Right ventricle myocardium superior (tissue), 1 donor: Measurements from ENCODE around the gene PNKP. TPM values are rescaled to one million over a fixed set of nuclear protein-coding genes. Genes with fewer than 3 reads are reported as not detected.

Experiments used
- ATAC-seq: fragments of 200-7000 bp; cut with Tn5 transposase; one replicate; pipeline ENCODE4 v1.9.1; 2020; ENCODE audit warnings: mild to moderate bottlenecking; ENCODE audit not compliant: poor library complexity
- DNase-seq: peaks from one replicate; pipeline ENCODE4 v3.0.0-alpha.2; 2020
- intact Hi-C: fragments of 100-400 bp; cut with DNase I; formaldehyde crosslinking; loops from one replicate; pipeline ENCODE4 v1.11.2; 2022
- microRNA-seq: library from miRNA; unstranded; fragments of <30 nt; microRNA quantifications from one replicate; pipeline ENCODE4 v1.2.0, GENCODE V29; 2020
- total RNA-seq: library from RNA; stranded (reverse); fragmentation: NEBNext Ultra II Directional; extraction: Animal tissue kit (Norgen Biotek cat#: 25700); gene quantifications from one replicate; pipeline ENCODE4 v1.2.1, GENCODE V29; 2021
- donor health status: DM: no; HTN: yes; CAD: no; lungs with severe emphysema.

The PNKP gene
- total RNA-seq, 1 donor from 2014 or later = 36.3 TPM

DNA sequence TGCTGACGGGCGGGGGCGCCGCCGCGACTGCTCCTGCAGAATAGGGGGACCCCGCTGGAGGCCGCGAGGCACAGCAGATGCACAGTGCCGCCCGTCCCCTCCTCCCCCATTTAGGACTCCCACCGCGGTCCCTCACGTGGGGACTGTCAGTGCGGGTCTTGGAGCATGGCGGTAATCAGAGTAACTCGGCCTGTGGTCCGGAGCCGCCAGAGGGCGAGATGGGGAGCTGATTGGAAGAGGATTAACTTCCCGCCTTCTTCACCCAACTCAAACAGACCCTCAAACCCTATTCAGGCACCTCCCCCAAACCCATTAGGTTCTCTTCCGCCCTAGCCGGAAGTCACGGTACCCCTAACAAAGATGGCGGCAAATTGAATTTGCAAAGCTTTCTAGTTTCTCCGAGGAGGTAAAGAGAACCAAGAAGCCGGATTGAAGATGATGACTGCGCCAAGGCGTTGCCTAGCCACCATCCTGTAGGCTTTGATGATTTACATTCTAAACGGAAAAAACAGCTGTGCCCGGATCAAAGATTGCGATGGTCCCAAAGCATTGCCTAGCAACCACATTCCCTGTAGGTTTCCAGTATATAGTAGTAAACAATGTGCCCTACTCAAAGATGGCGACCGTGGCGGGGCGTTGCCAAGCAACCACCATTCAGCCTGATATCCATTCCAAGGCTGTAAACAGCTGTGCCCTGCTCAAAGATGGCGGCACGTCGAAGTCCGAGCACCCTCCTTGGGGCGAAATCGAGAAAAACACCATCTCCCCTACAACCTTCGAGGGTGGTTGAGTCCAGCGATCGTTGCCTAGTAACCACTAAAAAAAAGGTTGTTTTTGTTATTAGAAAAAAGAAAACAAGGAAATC, 54.1 kb downstream of the PNKP start, which contains the start of gene FUZ:
Gene FUZ, minus strand, starts transcription at position 296 of the 865 bp plus-strand sequence. Its CDS starts 186 bp downstream, at position 110.
- DNase-seq = peak; percentile 99
- intact Hi-C loops = no loop called here
- ATAC-seq = peak; percentile 71

DNA sequence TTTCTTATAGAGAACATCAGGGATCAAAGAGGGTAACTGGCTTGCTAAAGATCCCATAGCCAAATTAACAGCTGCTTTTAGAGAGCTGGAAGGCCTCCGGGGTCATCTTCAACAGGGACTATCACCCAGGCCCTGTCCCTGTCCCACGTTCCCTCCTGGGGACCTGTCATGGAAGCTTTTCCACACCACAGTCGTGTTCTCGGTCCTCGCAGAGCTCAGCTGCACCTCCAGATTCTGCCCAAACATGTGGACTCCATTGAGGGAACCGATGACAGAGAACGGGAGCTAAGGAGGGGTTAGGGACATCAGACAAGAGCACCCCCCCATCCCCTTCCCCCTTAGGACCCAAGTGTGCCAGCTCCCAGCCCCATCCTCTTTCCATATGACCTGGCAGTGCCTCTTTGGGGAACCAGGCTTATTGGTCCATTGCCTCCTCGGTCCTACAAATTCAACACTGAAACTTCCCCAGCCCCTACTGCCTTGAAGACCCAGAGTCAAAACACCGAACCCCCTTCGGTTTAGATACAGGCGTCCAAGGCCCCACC, 54.9 kb downstream of the PNKP start:
- intact Hi-C loops = no loop called here
- no peak for DNase-seq
- no peak for ATAC-seq

DNA sequence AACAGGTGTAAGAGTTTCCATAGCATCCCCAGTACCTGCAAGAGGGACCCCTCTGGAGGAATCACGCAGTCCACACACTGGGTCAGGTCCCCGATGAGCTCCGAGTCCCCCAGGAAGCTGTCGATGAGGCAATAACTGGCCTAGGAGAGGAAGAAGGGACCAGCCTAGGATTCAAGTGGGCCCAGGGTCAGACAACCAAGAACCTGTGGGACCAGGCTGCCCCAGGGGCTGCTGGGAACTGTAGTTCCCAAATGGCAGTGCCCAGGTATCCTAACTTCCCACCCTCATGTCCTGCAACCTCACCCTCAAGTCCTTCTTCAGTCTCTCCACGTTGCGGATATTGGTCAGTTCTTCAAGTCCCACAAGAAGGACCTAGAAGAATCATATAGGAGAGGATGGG, 56.0 kb downstream of the PNKP start:
- intact Hi-C loops = no loop called here
- ATAC-seq (no peak), DNase-seq (no peak)

Small RNAs within 50 kb of the gene (microRNA-seq; reads per million reads assigned to microRNA genes)
- not detected for gene MIR4749
- not detected for gene MIR4750
- gene MIR6800 = not detected

Other genes with a start within 250 kb of the PNKP start
- gene RRAS, start 227.4 kb downstream of the PNKP start, total RNA-seq = 105 TPM
- 42.0 TPM for gene SCAF1, start 225.4 kb downstream of the PNKP start, total RNA-seq
- gene IRF3, start 201.7 kb downstream of the PNKP start, total RNA-seq = 29.9 TPM
- 10.8 TPM for gene BCL2L12, start 201.6 kb downstream of the PNKP start, total RNA-seq
- 110 TPM for gene PRMT1, start 190.3 kb downstream of the PNKP start, total RNA-seq
- gene ADM5, start 178.0 kb downstream of the PNKP start, total RNA-seq = 0.67 TPM
- gene CPT1C, start 176.5 kb downstream of the PNKP start, total RNA-seq = 2.2 TPM
- 0.86 TPM for gene TSKS, start 104.3 kb downstream of the PNKP start, total RNA-seq
- 62.7 TPM for gene AP2A1, start 100.6 kb downstream of the PNKP start, total RNA-seq
- 19.8 TPM for gene FUZ, start 54.3 kb downstream of the PNKP start, total RNA-seq
- gene MED25, start 49.3 kb downstream of the PNKP start, total RNA-seq = 83.4 TPM
- 120 TPM for gene PTOV1, start 16.4 kb downstream of the PNKP start, total RNA-seq
- gene AKT1S1, start 9.8 kb upstream of the PNKP start, total RNA-seq = 35.0 TPM
- 46.0 TPM for gene TBC1D17, start 10.1 kb upstream of the PNKP start, total RNA-seq
- not detected for gene IL4I1, start 29.3 kb upstream of the PNKP start, total RNA-seq
- gene ATF5, start 61.6 kb upstream of the PNKP start, total RNA-seq = 7.2 TPM
- gene NUP62, start 61.9 kb upstream of the PNKP start, total RNA-seq = 28.2 TPM
- gene SIGLEC11, start 93.6 kb upstream of the PNKP start, total RNA-seq = 0.75 TPM
- gene VRK3, start 157.8 kb upstream of the PNKP start, total RNA-seq = 22.2 TPM
- gene ZNF473, start 158.4 kb upstream of the PNKP start, total RNA-seq = 3.7 TPM